Pons (tissue), 1 donor: ENCODE results near the gene CD2BP2.
"Not testable (repeated sequence)": the region's sequence is repeated elsewhere in the genome, so short reads cannot be mapped to it uniquely, and the experiment has no call there.

Experiments
- DNase-seq: peaks from one replicate; pipeline ENCODE4 v3.0.0-alpha.2; 2016; ENCODE audit warnings: low spot score

The CD2BP2 gene

DNA sequence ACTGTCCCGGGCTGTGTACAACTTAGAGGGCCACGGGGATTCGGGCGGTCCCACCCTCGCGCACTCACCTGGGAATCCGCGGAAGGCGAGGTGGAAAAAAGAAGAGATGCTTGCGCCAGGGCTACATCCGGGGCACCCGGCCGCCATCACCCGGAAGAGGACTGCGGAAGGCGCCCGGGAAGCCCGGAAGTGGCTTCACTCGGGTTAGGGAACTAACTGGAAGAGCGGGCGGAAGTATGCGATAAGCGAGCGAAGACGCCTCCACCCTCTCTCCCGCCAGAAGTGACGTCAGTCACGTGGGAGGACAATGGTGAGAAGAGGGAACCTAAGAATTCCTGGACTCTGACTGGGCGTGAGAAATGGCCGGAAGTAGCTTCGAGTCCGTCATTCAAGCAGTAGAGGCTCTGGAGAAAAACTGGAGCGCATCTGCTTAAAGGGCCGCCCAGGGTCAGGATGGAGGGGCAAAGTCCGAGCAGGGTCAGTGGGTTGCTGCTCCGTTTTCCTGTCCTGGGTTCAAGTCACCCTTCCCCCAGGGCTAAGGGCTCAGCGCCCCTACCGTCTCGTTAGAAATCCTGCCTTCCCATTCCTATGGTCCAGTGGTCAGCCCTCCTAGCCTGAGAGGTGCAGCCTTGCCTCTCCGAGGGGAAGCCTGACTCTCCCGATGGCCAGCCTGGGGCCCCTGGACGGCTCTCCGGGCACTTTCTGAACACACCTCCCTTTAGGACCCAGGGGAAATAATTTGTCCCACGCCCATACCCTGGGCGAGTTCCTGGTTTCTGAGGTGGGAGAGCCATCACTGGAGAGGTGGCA is at the start of gene CD2BP2:
TSS of gene CD2BP2 (minus strand) at position 165 of the 810 bp plus-strand sequence. CDS start 627 bp downstream, outside the sequence.
- DNase-seq, result peak; percentile 100

DNA sequence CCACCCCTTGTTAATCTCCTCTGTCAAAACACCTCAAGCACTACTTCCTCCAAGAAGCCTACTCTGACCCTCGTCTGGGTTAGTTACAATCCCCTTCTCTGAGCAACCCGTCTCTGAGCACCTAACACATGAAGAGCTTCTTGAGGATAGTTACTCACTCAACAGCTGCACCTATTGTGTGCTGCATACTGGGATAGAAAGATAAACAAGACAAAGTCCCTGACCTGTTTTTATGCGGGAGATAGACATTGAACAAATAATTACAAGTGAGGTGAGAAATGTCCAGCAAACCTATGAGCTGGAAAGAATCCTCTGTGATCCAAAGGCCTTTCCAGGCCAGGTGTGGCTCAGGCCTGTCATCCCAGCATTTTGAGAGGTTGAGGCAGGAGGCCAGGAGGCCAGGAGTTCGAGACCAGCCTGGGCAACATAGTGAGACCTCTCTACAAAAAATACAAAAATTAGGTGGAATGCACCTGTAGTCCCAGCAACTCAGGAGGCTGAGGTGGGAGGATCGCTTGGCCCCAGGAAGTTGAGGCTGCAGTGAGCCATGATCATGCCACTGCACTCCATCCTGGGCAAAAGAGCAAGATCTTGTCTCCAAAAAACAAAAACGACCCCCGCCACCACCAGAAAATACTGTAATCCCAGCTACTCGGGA is 46.8 kb upstream of the CD2BP2 start:
- no peak for DNase-seq

DNA sequence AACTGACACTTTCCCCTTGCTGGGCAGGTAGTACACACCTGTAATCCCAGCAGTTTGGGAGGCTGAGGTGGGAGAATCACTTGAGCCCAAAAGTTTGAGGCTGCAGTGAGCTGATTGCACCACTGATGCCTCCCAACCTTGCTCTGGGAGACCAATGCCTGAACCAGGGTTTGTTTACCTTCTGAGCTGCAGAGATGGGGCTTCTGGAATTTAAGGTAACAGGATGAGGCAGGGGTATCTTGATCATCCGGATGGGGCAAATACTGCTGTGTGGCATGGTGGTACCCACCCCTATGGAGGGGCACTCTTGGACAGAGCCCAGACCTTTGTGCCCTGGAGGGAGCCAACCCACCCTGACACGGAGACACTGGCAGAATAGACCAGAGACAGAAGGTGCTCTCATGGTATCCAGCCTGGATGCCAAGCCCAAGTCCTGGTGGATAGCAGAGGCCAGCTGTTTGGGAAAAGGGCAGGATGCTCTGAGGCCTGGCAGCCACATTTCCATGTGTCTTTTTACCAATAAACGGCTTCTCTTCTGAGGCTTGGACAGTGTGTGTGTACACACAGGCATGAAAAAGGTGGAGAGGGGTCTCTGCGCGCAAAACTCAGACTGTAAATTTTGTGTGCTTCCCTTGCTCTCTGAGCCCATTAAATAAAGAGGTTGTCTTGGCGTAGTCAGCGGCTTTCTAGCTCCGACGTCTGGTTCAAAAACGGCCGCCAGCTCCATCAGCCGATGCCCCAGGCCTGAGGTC is 44.5 kb upstream of the CD2BP2 start:
- DNase-seq, result no peak

DNA sequence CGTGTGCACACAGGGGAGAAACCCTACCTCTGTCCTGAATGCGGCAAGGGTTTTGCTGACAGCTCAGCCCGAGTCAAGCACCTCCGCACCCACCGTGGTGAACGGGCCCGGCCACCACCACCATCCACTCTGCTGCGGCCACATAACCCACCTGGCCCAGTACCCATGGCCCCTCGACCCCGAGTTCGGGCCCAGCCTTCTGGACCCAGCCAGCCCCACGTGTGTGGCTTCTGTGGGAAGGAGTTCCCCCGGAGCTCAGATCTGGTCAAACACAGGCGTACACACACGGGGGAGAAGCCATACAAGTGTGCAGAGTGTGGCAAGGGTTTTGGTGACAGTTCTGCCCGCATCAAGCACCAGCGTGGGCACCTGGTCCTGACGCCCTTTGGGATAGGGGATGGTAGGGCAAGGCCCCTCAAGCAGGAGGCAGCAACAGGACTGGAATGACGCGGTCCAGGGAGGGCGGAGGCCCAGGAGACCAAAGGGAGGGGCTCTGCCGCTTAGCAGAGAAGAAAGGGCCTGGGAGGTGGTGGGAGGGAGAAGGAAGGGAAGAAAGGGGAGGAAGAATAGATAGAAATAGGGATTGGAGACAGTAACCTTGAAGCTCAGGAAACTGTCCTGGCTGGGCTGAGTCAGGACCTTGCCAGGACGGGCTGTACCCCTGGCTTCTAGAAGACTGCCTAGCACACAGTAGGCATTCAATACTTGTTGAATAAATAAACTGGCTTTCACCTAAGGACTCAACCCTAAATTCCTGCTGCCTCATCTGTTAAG is 43.7 kb upstream of the CD2BP2 start:
- DNase-seq, result no peak

DNA sequence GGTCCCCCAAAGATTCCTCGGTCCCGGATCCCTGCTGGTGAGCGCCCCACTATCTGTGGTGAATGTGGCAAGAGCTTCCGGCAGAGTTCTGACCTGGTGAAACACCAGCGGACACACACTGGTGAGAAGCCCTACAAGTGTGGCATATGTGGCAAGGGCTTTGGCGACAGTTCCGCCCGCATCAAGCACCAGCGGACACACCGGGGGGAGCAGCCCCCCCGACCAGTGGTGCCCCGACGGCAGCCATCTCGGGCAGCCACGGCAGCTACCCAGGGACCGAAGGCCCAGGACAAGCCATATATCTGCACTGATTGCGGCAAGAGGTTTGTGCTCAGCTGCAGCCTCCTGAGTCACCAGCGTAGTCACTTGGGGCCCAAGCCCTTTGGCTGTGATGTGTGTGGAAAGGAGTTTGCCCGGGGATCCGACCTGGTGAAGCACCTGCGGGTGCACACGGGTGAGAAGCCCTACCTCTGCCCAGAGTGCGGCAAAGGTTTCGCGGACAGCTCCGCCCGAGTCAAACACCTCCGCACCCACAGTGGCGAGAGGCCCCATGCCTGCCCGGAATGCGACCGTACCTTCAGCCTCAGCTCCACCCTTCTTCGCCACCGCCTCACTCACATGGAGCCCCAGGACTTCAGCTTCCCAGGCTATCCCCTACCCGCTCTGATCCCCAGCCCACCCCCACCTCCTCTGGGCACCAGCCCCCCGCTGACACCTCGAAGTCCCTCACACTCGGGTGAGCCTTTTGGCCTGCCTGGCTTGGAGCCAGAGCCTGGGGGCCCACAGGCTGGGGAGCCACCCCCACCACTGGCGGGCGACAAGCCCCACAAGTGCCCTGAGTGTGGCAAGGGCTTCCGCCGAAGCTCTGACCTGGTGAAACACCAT is 42.9 kb upstream of the CD2BP2 start:
- DNase-seq, result no peak

DNA sequence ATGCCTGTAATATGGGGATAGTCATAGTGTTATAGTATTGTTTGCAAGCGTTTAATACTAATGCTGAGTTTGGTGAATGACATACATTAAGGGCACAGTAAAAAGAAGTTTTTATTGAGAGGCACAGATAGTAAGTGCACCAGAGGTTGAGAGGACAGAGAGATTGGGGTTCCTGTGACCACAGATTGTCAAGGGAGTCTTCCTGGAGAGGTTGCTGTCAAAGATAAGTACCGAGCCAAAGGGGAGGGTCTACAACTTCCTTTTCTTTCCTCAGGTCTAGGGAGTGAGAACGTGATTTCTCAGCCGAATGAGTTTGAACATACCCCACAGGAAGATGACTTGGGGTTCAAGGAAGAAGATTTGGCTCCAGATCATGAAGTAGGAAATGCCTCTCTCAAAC is 41.9 kb upstream of the CD2BP2 start:
- no peak for DNase-seq

DNA sequence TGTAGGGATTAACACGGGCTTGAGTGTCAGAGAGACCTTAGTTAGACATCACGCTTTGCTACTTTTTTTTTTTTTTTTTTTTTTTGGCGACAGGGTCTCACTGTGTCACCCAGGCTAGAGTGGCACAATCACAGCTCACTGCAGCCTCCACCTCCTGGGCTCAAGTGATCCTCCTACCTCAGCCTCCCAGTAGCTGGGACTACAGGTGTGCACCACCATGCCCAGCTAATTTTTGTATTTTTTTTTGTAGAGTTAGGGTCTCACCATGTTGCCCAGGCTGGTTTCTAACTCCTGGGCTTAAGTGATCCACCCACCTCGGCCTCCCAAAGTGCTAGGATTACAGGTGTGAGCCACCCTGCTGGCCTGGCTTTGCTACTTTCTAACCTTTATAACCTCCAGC is 41.5 kb upstream of the CD2BP2 start:
- DNase-seq, result not testable (repeated sequence)

DNA sequence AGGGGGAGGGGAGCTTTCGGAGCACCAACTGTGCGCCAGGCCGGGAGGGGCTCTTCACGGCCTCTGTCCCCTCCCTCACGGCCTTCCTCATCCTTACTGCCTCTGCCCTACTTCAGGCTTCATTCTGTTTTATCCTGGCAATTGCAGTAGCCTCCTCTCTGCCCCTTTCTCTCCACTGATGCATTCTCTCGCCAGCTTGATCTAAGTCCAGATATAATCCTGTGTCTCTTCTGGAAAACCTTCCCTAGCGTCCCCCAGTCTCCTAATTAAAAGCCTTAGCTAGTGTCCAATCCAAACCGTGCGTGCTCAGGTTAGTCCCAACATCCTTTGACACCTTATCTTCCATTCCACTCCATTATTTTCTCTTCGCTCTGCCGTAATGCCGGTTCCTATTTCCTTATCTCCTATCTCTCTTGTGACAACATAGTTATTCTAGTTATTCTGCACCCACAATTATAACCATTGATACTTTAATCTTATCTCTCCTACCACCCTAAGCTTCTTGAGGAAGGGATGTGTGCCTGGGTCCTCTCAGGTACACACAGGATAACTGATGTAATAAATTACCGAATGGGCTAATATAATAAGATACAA is 41.0 kb upstream of the CD2BP2 start:
- DNase-seq, result no peak

DNA sequence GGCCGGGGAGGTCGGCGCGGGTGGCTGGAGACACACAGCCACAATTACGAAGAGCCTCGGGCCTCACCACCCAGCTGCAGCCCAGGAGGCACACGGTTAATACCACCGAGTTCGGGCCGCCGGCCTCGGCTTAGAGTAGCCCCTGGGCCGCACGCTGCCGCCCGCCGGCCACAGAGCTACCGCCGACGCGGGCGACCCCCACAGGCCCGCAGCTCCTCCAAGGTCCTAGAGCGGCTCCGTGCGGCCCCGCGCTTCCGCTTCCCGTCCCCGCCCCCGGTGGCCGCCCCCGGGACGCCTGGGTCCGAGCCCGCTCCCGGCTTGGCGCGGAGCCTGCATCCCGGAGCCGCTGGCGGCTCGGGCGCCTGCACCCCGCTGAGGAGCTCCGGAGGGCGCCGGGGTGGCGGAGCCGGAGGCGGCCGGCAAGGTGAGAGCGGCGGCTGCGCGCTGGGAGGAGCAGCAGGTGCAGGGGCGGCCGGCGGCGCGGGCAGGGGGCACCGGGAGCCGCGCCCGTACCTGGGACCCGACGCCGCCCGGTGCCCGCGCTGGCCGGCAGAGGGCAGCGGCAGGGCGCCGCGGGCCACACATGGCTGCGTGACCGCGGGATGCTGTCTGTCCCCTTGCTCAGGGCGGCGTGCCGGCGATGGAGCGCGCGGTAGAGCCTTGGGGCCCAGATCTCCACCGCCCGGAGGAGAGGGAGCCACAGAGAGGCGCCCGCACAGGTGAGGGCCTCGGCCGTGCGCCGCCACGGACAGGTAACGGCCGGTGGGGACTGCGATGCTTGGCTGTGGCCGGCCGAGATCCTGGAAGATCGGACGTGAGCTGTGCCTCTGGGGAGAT is 40.3 kb upstream of the CD2BP2 start, which contains the start of gene ZNF48:
TSS of gene ZNF48 (plus strand) at position 266 of the 837 bp plus-strand sequence. CDS start at position 641, 375 bp downstream.
- DNase-seq, result peak; percentile 84

DNA sequence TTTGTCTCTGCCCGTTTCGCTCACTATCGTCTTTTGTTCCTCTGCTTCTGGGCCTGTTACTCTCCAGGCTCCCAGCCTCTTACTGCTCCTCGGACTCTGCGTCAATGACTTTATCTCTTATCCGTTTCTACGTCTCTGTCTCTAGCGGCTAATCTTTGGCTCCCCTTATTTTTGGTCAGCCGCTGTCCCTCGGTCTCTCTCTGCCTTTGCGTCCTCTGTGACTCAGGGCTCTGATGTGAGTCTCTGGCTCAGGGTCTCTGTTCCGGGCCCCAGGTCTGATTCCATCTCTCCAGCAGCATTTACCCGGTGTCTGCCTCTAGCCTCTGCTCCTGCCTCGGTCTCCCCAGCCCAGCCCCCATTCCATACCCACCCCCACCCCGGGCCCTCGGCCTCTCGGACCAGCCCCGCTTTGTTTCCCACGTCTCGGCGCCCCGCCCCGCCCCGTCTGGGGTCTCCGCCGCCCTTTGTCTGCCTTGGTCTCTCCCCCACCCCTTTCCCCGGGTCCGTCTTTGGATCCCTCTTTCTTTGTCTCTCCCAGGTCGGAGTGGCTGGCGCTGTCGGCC is 39.6 kb upstream of the CD2BP2 start:
- no peak for DNase-seq

DNA sequence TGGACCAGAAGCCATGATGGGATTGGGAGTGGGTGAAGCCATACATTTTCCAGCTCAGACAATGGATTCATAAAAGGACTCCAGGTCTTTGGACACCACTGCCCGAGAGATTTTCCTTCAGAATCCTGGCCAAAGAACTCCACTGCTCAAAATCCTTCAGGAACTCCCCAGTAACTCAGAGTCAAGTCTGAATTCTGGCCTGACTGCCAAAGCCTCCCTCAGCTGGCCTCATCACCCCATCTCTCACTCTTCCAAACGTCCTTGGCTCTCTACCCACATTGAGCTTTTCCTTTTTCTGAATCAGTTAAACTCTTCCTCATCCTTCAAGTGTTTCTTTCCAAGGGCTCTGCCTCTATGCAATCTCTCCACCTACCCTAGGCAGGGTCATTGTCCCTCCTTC is 28.4 kb upstream of the CD2BP2 start:
- DNase-seq, result no peak

DNA sequence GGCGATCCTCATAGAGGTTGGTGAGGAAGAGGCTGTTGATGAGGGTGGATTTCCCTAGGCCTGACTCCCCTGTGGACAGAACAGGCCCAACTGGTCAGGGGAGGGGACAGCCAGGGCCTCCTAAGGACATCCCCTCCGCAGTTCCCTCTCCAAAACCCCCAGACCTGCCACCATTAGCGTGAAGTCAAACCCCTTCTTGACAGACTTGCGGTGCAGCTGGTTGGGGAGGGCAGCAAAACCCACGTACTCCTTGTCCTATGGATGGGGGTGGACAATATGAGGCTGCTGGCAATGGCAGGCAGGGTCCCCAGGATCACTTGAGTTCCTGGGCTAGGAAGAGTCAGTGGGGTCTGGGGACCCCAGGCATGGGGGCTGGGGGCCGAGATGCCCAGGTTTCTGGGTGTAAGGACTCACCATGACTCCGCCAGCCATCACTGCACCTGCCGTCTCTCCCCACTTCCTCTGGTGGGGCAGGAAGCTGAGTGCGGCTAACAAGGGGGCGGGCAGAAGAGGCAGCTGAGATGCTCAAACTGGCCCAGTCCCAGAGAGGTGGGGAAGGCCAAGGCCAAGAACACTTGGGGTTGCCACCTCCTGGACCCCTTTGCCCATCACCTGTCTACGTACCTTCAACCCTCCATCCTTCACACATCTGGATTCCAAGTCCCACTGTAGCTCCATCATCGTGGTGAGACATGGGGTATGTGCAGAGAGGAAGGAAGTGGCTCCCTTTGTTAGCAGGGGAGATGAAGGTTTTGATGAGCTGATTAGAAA is 27.2 kb upstream of the CD2BP2 start, which contains the start of gene SEPTIN1:
TSS of gene SEPTIN1 (minus strand) at position 451 of the 771 bp plus-strand sequence. CDS start at position 432, 19 bp downstream.
- DNase-seq, result no peak

DNA sequence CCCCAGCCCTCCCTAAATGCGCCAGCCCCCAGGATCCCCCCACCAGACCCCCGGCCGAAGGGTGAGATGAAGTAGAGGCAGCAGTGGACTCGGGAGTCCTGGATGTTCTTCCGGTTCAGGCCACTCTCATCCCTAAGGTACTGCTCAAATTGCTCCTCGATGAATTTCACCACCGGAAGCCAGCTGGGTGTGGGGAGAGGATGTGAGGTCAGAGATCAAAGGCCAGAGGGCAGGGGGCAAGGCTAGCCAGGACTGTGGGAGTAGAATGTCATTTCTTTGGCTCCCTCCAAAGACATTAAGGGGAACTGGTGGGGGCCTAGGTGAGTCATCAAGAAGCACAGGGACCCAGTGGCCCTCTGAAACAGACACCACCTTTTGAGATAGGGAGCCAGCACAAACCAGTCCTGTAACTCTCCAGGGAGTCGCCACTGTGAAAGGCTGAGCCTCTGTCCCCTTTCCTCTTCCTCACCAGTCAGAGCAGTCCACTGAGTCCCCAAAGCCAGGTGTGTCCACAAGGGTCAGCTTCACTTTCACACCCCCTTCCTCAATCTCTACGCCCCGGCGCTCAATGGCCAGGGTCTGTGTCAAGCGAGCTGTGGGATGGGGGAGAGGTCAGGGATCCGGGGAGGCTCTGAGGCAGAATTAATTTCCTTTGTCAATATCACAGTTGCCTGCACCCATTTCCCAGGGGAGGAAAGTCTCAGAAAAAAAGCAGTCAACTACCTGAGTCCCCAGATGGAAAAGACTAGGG is 26.4 kb upstream of the CD2BP2 start:
- no peak for DNase-seq

DNA sequence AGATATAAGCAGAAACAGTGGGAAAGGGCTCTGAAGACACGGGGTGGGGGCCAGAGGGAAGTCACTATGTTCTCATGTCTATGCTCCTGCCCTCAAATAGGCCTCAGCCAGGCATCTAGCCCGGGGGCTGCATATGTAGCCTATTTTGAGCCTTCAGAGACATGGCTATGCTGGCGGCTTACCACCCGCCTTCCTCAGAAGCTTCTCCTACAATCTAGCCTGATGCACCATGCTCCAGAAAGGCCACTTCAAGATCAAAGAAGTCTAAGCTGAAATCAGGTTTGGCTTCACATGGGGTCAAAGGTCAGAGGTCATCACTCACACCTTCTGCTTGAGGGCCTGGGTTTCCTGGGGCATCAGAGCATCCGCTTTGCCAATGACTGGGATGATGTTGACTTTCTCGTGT is 25.7 kb upstream of the CD2BP2 start:
- no peak for DNase-seq

DNA sequence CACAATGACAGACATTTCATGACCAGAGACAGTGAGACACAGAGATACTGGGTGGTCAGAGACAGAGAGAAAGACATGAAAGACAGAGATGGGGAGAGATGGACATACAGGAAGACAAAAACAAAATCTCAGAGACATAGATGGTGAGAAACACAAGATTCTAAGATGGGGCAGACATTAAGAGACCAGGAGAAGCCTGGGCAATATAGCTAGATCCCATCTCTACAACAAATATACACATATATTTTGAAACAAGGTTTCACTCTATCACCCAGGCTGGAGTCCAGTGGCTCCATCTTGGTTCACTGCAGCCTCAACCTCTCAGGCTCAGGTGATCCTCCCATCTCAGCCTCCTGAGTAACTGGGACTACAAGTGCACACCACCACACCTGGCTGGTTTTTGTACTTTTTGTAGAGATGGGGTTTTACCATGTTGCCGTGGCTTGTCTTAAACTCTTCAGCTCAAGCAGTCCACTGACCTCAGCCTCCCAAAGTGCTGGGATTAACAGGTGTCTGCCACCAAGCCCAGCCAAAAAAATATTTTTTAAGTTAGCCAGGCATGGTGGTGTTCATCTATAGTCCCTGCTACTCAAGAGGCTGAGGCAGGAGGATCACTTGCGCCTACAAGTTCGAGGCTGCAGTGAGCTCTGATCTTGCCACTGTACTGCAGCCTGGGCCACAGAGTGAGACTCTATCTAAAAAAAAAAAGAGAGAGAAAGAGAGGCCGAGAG is 25.1 kb upstream of the CD2BP2 start:
- no peak for DNase-seq

DNA sequence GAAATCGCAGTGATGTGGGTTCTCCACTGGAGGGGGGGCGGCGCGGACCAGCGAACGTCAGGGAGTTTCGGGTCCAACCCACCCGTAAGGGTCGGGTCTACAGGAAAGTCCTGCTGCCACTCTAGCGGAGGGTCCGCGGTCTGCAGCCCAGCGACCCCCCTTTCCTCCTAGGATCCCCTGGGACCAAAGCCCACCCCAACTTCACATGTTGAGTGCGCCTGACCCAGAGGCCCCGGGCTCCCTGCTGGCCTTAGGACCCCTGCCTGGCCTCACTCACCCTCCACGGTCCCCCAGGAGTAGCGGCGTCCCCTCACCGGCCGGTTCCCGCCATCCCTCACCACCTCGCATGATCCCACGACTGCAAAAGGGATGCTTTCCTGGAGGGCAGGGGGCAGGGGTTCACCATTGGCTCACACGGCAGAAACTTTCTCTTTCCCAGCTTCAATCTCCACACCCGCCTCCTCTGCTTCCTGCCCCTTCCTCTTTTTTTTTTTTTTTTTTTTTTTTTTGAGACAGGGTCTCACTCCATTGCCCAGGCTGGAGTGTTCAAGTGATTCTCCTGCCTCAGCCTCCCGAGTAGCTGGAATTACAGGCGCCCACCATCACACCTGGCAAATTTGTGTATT is 24.2 kb upstream of the CD2BP2 start:
- no peak for DNase-seq
